ENCODE results near the gene FHIT.

FHIT gene

GRCh38 chr3:60490992-60491391, 760.3 kb downstream of the FHIT start:
- DNase-seq (ENCODE audit: low read depth in 2 of 2) = no peak

- no peak for DNase-seq (ENCODE audit: low read depth in 2 of 2)
Observed at GRCh38 chr3:60475096-60475495, 776.2 kb downstream of the FHIT start.

GRCh38 chr3:60469481-60469880, 781.8 kb downstream of the FHIT start:
- DNase-seq (ENCODE audit: low read depth in 2 of 2) = no peak

- no peak for DNase-seq (ENCODE audit: low read depth in 2 of 2)
Observed at GRCh38 chr3:60463685-60464084, 787.6 kb downstream of the FHIT start.

- DNase-seq (ENCODE audit: low read depth in 2 of 2) = no peak
Observed at GRCh38 chr3:60461267-60461666, 790.0 kb downstream of the FHIT start.

- no peak for DNase-seq (ENCODE audit: low read depth in 2 of 2)
Observed at GRCh38 chr3:60456180-60456579, 795.1 kb downstream of the FHIT start.

- no peak for DNase-seq (ENCODE audit: low read depth in 2 of 2)
Observed at GRCh38 chr3:60453326-60453725, 797.9 kb downstream of the FHIT start.

GRCh38 chr3:60448696-60449095, 802.6 kb downstream of the FHIT start:
- DNase-seq (ENCODE audit: low read depth in 2 of 2) = no peak

- no peak for DNase-seq (ENCODE audit: low read depth in 2 of 2)
Observed at GRCh38 chr3:60445446-60445845, 805.8 kb downstream of the FHIT start.

GRCh38 chr3:60444898-60445437, 806.3 kb downstream of the FHIT start:
- DNase-seq (ENCODE audit: low read depth in 2 of 2) = no peak

GRCh38 chr3:60440869-60441268, 810.4 kb downstream of the FHIT start:
- DNase-seq (ENCODE audit: low read depth in 2 of 2) = no peak

- DNase-seq (ENCODE audit: low read depth in 2 of 2) = no peak
Observed at GRCh38 chr3:60435941-60436650, 815.2 kb downstream of the FHIT start.

GRCh38 chr3:60434950-60435349, 816.3 kb downstream of the FHIT start:
- no peak for DNase-seq (ENCODE audit: low read depth in 2 of 2)

- DNase-seq (ENCODE audit: low read depth in 2 of 2) = no peak
Observed at GRCh38 chr3:60434323-60434722, 816.9 kb downstream of the FHIT start.

- DNase-seq (ENCODE audit: low read depth in 2 of 2) = no peak
Observed at GRCh38 chr3:60431599-60431958, 819.7 kb downstream of the FHIT start.

- no peak for DNase-seq (ENCODE audit: low read depth in 2 of 2)
Observed at GRCh38 chr3:60430205-60430604, 821.0 kb downstream of the FHIT start.

GRCh38 chr3:60427109-60427508, 824.1 kb downstream of the FHIT start:
- no peak for DNase-seq (ENCODE audit: low read depth in 2 of 2)

- DNase-seq (ENCODE audit: low read depth in 2 of 2) = no peak
Observed at GRCh38 chr3:60424942-60425341, 826.3 kb downstream of the FHIT start.

- DNase-seq (ENCODE audit: low read depth in 2 of 2) = no peak
Observed at GRCh38 chr3:60424034-60424433, 827.2 kb downstream of the FHIT start.

- DNase-seq (ENCODE audit: low read depth in 2 of 2) = no peak
Observed at GRCh38 chr3:60423556-60423955, 827.7 kb downstream of the FHIT start.

- no peak for DNase-seq (ENCODE audit: low read depth in 2 of 2)
Observed at GRCh38 chr3:60421749-60422446, 829.4 kb downstream of the FHIT start.

- no peak for DNase-seq (ENCODE audit: low read depth in 2 of 2)
Observed at GRCh38 chr3:60417576-60417975, 833.7 kb downstream of the FHIT start.

- no peak for DNase-seq (ENCODE audit: low read depth in 2 of 2)
Observed at GRCh38 chr3:60414011-60414410, 837.2 kb downstream of the FHIT start.

All from stimulated activated CD8-positive, alpha-beta memory T cell treated with anti-CD3 and anti-CD28 coated beads, Interleukin-2, amount 100 ng/mL, for 1 hour (primary cell).